ENCODE data around the gene GNG2.

The GNG2 gene

GRCh38 chr14:51954031-51954430 lies 93.6 kb downstream of the GNG2 start:
- DNase-seq = no peak

DNA sequence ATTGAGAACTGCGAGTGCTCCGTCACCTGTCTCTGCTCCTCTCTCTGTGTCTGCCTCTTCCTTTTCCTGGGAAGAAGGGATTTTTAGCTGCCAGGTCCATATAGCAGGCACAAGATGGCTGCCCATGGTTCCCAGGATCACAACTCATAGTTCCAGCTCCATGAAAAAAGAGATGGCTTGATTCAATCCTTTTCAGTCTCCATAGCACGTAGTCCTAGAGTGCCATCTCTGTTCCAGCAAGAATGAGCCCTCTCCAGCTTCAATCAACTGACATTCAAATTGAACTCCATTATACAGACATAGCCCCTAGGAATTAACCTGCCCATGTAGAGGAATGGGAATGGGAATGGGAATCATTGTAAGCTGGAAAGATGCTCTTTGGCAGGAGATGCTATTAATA lies 94.2 kb downstream of the GNG2 start:
- no peak for DNase-seq

DNA sequence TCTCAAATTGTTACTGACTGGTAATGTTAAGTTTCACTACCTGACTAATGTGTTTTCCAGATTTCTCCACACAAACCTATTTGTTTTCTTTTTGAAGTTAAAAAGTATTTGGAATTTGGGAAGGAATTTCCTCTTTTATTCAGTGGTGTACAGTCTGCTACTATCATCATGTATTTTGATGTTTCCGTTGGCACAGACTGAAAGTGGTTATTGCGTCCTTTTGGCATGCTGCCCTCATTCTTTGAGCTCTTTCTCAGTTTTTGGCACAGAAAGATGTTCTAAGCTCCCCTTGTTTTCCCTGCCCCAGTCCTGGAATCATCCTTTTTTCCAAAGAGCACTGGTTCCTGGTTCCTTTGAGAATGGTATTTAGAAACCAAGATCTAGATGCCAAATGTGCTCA lies 97.5 kb downstream of the GNG2 start:
- DNase-seq = no peak

DNA sequence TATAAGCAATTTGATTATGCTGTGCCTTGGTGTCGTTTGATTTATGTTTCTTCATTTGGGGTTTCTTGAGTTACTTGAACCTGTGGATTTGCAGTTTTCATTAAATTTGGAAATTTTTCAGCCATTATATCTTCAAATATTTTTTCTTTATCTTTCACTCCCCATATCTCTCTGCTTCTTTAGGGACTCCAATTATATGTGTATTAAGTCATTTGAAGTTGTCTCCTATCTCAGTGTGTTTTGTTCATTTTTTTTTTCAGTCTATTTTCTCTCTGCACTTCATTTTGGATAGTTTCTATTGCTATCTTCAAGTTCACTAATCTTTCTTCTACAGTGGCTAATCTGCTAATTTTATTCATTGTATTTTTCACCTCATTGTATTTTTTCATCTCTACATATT lies 99.5 kb downstream of the GNG2 start:
- DNase-seq = no peak

GRCh38 chr14:51960866-51961265 lies 100.5 kb downstream of the GNG2 start:
- no peak for DNase-seq

DNA sequence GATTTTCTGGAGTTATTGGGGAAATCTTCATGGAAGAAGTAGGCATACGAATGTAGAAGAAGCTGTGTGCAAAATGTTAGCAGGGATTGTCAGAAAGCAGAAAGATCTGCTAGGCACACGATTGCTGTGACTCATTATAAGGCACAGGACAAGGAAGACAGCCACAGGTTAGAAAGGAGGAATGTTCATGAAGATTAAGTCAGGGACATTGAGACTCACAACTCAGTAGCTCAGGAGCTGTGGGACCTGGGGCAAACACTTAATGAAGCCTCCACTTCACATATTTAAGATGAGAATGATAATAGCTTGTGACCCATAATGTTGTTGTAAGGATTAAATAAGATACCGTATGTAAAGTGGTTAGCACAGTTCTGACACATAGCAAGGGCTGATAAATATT lies 102.3 kb downstream of the GNG2 start:
- no peak for DNase-seq

DNA sequence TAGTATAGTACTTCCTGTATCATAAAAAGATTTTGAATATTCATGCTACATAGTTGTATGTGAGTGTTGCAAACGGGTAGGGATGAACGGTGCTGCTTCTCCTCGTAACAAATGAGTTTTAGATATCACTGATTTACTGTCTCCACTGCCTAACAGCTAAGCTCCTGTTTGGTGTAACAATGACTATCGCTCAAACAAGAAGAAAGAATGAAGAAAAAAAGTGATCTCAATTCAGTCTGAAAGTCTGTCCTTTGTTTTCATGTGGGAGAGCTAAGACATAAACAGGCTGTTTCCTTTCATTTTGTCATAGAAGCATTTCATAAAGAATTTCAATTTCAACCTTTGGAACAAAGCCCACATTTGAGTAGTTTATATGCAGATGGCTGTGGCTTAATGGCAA lies 102.9 kb downstream of the GNG2 start:
- DNase-seq = no peak

DNA sequence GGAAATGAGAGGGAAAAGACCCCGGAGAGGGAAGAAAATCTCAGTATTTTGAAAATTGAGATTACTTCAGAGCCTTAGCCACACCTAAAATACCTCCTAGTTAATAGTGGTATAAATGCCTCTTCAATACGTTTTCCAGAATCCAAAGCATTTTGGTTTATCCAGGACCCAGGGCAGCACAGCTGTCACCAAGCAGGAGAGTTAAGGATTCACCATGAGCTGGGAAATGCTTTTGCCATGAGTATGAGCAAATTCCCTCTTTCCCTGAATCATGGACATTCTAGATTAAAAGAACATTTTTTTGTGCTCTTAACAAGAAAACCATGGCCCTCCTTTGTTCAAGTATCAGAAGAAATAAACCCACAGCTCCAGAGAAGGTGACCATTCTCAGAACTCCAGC lies 107.1 kb downstream of the GNG2 start:
- no peak for DNase-seq

DNA sequence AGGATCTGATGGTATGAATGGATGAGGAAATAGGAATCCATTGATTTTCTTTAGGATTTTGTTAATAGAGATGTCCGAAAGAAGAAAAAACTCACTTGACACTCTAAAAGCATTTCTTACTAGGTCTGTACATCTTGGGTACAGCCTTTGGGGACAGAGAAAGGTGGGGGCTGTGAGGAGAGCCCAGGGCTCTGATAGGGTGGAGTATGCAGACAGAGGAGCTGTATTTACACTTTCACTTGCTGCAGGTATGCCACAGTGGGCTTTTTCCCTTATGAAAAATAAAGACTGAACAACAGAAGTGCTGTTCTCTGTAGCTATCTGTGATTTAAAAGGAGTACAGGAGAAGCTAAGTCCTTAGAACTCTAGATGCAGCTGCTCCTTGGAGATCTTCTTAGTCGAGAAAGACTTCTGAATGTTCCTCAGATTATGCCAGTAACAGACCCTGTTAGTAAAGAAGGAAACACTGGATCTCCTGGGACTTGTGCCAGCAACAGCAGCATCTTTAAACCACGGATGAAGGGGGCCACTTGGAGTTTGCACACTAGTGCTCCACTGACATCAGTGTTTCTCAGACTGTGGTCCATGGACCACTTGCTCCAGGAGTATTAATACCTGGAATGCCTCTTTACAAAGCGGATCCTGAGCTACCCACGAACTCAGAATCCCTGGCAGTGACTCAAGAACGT lies 109.6 kb downstream of the GNG2 start:
- DNase-seq = no peak

GRCh38 chr14:51972566-51972965 lies 112.2 kb downstream of the GNG2 start:
- DNase-seq = no peak

GRCh38 chr14:51977075-51977474 lies 116.7 kb downstream of the GNG2 start:
- DNase-seq = no peak

- DNase-seq = no peak
Observed at GRCh38 chr14:51978681-51979085, 118.3 kb downstream of the GNG2 start.

GRCh38 chr14:51979088-51979709 lies 118.8 kb downstream of the GNG2 start:
- peak; percentile 81 for DNase-seq

DNA sequence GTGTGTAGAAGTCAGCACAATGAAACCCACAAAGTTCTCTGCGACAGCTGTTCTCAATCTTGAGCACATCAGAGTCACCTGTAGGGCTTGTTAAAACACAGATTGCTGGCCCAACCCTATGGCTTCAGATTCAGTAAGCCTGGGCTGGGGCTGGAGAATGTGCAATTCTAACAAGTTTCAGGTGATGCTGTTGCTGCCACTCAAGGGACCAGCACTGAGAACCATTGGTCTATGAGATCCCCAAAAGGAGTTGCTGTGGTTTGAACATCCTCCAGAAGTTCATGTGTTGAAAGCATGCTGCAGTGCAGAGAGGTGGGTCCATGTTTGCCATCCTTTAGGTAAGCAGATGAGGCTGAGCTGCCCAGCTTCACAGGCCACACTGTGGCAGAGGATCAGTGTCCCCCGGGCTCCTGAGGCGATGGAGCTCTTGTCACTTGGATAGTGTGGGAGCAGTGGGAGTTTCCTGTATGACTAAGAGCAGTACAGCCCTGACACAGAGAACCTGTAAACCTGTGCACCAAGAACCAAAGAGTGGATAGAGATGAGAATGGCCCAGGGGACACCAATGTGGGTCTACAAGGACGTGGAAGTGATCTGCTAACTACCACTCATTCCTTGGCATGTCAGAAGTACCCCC lies 120.9 kb downstream of the GNG2 start:
- no peak for DNase-seq

DNA sequence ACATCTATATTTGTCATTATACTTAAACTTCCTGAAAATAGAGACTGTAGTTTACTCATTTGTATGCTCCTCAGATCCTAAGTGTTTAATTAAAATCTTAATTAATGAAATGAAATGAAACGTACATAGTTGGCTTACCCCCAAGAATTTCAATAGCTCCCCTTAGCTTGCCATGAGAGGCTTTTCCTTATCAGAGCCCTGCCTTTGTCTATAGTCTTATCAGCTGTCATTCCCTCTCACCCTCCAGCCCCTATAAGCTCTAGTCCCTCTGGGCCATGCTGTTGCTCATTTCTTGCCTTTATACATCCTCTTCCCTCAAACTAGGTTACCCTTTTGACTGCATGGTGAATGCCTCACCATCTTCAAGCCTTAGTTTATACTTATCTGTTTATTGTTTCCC lies 127.8 kb downstream of the GNG2 start:
- no peak for DNase-seq

DNA sequence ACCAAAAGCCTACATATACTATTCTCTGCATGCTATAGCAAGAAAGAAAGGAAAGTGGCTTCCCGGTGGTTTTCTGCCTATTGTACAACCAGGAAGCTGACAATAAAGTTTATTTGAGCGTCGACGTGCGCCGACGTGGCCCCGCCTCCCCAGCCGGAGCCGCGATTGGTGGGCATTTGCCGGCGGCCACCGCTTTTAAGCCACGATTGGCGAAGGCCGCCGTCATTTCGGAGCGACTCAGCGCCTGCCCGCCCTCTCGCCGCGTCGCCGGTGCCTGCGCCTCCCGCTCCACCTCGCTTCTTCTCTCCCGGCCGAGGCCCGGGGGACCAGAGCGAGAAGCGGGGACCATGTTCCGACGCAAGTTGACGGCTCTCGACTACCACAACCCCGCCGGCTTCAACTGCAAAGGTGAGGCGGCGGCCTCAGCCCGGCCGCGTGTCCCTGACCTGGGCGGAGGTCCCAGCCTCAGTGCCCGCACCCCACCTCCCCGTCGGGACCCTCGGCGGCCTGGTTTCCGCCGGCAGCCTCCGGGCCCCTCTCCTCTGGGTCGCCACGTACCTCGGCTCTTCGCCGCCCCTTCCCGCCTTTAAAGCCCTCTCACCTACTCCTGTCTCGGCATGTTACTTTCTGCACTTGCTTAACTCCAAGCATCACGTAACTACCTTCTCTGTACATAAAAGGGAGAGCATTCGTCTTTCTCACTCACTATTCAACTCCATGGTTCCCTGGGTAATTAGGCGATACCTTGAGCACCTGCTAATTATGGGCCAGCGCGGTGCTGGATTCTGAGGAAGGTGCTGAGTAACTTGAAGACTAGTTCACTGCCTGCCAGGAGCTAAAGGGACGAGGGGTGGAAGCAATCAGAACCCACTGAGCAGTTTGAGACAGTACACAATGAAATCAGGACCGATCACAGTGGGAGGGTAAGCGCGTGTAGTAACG lies 129.2 kb downstream of the GNG2 start, which contains the start of gene RTRAF:
Gene RTRAF (plus strand): TSS at position 254 of the 942 bp plus-strand sequence. CDS start 94 bp downstream, at position 348.
- peak; percentile 89 for DNase-seq

DNA sequence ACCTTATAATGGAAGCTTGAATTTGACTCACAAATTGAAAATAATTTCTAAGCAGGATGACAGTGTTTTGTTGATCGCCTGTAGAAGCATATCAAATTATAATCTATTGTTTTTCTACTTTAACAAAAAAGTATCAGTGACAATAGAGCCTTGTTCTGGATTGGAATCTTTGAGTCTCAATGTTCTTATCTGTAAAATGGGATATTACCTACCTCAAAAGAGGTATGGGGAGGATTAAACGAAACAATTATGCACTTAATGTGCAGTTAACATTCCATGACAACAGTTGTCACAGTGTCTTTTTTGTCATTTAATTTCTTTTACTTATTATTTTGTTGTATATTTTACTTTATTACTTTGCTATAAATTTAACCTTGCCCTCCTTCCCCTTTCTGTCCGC lies 130.1 kb downstream of the GNG2 start:
- no peak for DNase-seq

- no peak for DNase-seq
Observed at GRCh38 chr14:51993285-51993920, 133.0 kb downstream of the GNG2 start.

DNA sequence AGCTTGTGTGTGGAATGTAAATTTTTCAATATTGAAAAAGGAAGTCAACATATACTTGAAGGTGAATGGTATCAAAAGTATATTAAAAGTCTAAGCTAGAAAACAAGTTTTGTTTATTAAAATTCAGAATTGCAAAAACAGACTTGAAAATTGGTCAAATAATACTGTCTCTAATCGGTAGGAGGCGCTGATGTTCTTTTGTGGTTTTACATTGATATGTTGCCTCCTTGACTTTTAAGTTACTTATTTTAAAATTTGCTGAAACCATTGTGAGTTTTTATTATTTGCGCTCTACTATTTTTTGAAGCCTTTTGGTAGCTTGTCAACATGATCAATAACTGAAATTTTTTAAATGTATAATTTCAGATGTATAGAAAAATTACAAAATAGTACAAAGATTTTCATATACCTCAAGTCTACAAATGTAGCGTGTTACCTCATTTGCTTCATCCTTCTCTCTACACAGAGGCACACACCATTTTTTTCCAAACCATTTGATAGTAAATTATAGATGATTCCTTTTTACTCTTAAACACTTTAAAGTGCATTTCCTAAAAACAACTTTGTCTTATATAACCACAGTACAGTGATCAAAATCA lies 135.8 kb downstream of the GNG2 start:
- no peak for DNase-seq

DNA sequence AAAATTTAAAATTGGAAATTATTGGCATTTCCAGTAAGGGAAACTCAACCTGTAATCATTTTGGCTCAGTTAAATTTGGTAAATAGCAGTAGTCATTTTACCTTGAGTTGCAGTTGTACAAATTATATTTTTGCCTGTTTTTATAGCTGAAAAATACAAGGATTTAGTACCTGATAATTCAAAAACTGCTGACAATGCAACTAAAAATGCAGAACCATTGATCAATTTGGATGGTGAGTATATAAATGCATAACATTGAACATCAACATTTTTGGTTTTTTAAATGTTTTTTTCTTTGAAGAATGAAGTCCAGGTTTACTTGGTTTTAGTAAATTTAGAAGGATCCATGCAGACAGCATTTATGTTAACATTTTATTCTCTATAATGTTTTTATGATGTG lies 137.9 kb downstream of the GNG2 start:
- DNase-seq = no peak

DNA sequence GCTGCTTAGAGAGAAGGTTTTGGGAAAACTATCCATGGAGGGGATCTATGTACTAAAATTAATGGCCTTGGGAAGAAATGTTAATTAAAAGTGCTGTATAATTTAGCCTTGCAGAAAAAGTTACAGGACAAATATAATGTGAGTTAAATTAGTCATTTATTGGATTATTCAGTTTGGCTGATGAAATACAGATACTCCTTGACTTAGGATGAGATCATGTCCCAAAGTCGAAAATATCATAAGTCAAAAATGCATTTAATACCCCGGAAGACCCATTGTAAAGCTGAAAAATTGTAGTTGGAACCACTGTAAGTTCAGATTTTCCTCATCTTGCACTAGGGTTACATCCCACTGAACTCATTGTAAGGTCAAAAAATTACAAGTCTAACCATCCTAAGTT lies 138.7 kb downstream of the GNG2 start:
- DNase-seq = no peak

DNA sequence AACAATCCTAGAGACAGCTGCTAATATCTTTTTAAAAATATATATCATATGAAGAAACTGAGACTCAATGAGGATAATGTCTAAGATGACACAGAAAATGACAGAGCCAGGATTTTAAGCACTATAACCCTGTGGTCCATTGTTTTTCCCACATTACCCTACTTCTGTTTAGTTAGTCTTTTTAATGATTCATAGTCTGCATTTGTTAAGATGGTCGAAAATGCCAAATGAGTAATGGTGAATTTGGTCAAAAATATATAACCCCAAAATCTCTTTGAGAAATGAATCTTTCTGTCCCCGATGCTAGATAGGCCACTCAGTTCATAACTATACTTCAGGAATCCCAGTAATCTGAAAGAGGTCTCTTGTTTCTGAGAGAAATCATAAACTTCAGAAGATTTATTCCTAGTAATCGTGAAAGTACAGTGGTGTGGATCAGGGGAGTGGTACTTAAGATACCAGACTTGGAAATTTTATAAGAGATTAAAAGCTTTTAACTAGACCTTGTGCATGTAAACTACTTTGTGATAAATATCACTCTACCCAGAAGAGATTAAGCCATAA lies 139.7 kb downstream of the GNG2 start:
- no peak for DNase-seq
